SU-DHL-6 (cell line): Measurements from ENCODE around the gene MAP3K20.
"Not testable (repeated sequence)": the region's sequence is repeated elsewhere in the genome, so short reads cannot be mapped to it uniquely, and the experiment has no call there.

Experiments used
- H2AFZ ChIP-seq: fragments of 200-600 bp; sonication (generic); 2 replicates; pipeline ENCODE4 v1.6.1; 2014; ENCODE audit warnings: low read depth, mild to moderate bottlenecking, moderate library complexity, mixed read lengths, antibody characterized with exemption, low read length; ENCODE audit not compliant: severe bottlenecking
- H3F3A ChIP-seq: fragments of 200-600 bp; shearing (Covaris generic); 2 replicates; pipeline ENCODE4 v1.6.0; 2016; ENCODE audit warnings: antibody characterized with exemption, mild to moderate bottlenecking; ENCODE audit not compliant: insufficient read depth
- H3K27ac ChIP-seq: fragments of 200-600 bp; sonication (generic); 2 replicates; pipeline ENCODE4 v1.5.1; 2016; ENCODE audit warnings: low read depth, mild to moderate bottlenecking, low read length, moderate library complexity, mixed read lengths
- H3K27me3 ChIP-seq: fragments of 200-600 bp; sonication (generic), shearing (Covaris generic); 2 replicates; pipeline ENCODE4 v1.6.0; 2014; ENCODE audit warnings: mild to moderate bottlenecking, low read length
- H3K36me3 ChIP-seq: fragments of 200-600 bp; sonication (generic); 2 replicates; pipeline ENCODE4 v1.6.1; 2014; ENCODE audit warnings: mild to moderate bottlenecking, low read length, mixed read lengths
- H3K4me2 ChIP-seq: fragments of 300-600, 200-600 bp; shearing (Covaris generic), sonication (generic); 2 replicates; pipeline ENCODE4 v1.6.0; 2014; ENCODE audit warnings: low read length, low read depth, mild to moderate bottlenecking; ENCODE audit not compliant: poor library complexity, severe bottlenecking
- H3K4me3 ChIP-seq: fragments of 200-600 bp; sonication (generic); 2 replicates; pipeline ENCODE4 v1.5.1; 2014; ENCODE audit warnings: antibody characterized with exemption, low read length, mild to moderate bottlenecking, mixed read lengths; ENCODE audit not compliant: insufficient read depth, poor library complexity, severe bottlenecking
- H3K79me2 ChIP-seq: fragments of 200-600 bp; sonication (generic); 2 replicates; pipeline ENCODE4 v1.6.1; 2014; ENCODE audit warnings: mild to moderate bottlenecking, low read length, moderate library complexity; ENCODE audit not compliant: insufficient read depth
- H3K9ac ChIP-seq: fragments of 200-600 bp; sonication (generic); 2 replicates; pipeline ENCODE4 v1.7.0; 2014; ENCODE audit warnings: mild to moderate bottlenecking, low read length
- H3K9me2 ChIP-seq: fragments of 200-600 bp; sonication (generic); replicated peaks from 2 replicates; pipeline ENCODE4 v1.6.1; 2014; ENCODE audit warnings: low read length; ENCODE audit not compliant: insufficient read depth
- H3K9me3 ChIP-seq: fragments of 200-600 bp; sonication (generic); 2 replicates; pipeline ENCODE4 v1.6.1; 2014; ENCODE audit warnings: low read length, mixed read lengths; ENCODE audit not compliant: insufficient read depth
- H4K20me1 ChIP-seq: fragments of 200-600 bp; sonication (generic); 2 replicates; pipeline ENCODE4 v1.6.1; 2014; ENCODE audit warnings: low read depth, mild to moderate bottlenecking, antibody characterized with exemption, low read length, moderate library complexity, mixed read lengths
- EZH2phosphoT487 ChIP-seq: fragments of 200-600 bp; sonication (generic), shearing (Covaris generic); conservative IDR thresholded peaks from 2 replicates; pipeline ENCODE4 v1.6.1; 2018; ENCODE audit warnings: mild to moderate bottlenecking, antibody characterized with exemption, low read length, moderate library complexity, mixed read lengths
- TF ChIP-seq, protein P1 (sequence below): fragments of 200-600 bp; sonication (generic); IDR thresholded peaks from one replicate; pipeline ENCODE4 v1.5.1; 2017; ENCODE audit warnings: antibody characterized with exemption, mild to moderate bottlenecking, low read length, moderate library complexity; ENCODE audit not compliant: insufficient read depth, poor library complexity, severe bottlenecking

Gene MAP3K20

GRCh38 chr2:173272849-173273248 is 197.2 kb downstream of the MAP3K20 start:
- Histone ChIP-seq H3K9me2 (no peaks in the 10 kb centered on the region), H2AFZ (no peak overlapping the region), H3K9me3 (no peaks in the 10 kb centered on the region), H3F3A (no peaks in the 10 kb centered on the region), H3K4me2 (no peak overlapping the region), H4K20me1 (no peaks in the 10 kb centered on the region), H3K4me3 (no peak overlapping the region), H3K36me3 (no peaks in the 10 kb centered on the region), H3K27me3 (no peaks in the 10 kb centered on the region), H3K79me2 (no peaks in the 10 kb centered on the region), H3K27ac (no peak overlapping the region), H3K9ac (no peak overlapping the region)
- TF ChIP-seq, protein P1, sequence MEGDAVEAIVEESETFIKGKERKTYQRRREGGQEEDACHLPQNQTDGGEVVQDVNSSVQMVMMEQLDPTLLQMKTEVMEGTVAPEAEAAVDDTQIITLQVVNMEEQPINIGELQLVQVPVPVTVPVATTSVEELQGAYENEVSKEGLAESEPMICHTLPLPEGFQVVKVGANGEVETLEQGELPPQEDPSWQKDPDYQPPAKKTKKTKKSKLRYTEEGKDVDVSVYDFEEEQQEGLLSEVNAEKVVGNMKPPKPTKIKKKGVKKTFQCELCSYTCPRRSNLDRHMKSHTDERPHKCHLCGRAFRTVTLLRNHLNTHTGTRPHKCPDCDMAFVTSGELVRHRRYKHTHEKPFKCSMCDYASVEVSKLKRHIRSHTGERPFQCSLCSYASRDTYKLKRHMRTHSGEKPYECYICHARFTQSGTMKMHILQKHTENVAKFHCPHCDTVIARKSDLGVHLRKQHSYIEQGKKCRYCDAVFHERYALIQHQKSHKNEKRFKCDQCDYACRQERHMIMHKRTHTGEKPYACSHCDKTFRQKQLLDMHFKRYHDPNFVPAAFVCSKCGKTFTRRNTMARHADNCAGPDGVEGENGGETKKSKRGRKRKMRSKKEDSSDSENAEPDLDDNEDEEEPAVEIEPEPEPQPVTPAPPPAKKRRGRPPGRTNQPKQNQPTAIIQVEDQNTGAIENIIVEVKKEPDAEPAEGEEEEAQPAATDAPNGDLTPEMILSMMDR: no peak
- no peak for TF ChIP-seq EZH2phosphoT487

DNA sequence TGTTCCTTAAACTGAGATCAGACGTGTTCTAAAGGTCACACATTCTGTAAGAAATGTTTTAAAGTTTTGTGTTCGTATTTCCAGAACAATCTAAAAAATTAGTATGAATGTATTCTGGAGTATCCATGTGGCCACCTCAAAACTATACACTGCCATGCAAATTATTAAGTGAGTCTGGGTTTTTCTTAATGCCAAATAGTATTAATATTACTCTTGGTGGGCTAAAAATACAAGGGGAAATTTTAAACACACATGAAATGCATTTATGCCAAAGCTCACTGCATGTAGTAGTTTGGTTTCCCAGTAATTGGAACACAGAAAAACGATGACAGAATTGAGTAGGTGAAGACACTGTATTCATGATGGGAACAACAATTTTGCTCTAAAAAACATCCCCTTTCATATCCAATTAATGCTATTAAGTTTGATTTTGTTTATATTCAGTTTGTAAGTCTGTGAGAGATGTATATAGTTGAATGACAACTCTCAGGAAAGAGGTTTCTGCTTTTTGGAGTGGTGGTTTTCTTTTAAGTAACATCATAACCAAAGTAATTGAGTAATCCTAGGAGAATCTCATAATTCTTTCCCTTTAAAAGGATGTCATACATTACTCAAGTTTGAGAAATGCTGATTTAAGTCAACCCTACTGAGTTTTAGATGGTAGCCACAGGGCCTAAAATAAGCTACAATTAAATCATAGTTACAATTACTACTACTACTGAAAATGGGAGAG is 203.3 kb downstream of the MAP3K20 start:
- H3F3A ChIP-seq: no peaks in the 10 kb centered on the region
- no peak overlapping the region for H3K27ac ChIP-seq
- H3K27me3 ChIP-seq: no peaks in the 10 kb centered on the region
- H3K4me2 ChIP-seq: no peak overlapping the region
- no peak overlapping the region for H3K9ac ChIP-seq
- H3K36me3 ChIP-seq: no peaks in the 10 kb centered on the region
- no peaks in the 10 kb centered on the region for H4K20me1 ChIP-seq
- TF ChIP-seq, protein P1: no peak
- no peak for TF ChIP-seq EZH2phosphoT487
- no peaks in the 10 kb centered on the region for H3K9me2 ChIP-seq
- no peaks in the 10 kb centered on the region for H3K9me3 ChIP-seq
- no peak overlapping the region for H3K4me3 ChIP-seq
- no peaks in the 10 kb centered on the region for H3K79me2 ChIP-seq
- no peak overlapping the region for H2AFZ ChIP-seq

DNA sequence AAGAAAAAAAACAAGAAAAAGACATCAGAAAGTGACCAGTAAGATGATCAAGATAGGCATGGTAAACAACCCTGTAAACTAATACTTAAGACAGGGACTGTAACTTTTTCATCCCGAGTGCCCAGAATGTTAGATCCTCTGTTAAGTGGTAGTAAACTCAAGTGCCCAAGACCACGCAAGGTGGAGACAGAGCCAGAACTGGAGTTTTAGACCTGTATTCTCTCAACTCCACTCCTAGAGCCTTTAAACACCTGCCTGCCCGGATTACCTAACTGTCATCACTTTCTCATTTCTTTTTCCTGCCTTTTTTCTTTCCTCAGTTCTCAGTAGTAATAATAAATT is 203.9 kb downstream of the MAP3K20 start:
- H4K20me1 ChIP-seq: no peaks in the 10 kb centered on the region
- H3K36me3 ChIP-seq: no peaks in the 10 kb centered on the region
- no peaks in the 10 kb centered on the region for H3K79me2 ChIP-seq
- H3K9ac ChIP-seq: no peak overlapping the region
- no peaks in the 10 kb centered on the region for H3K9me3 ChIP-seq
- no peak overlapping the region for H3K4me2 ChIP-seq
- no peaks in the 10 kb centered on the region for H3F3A ChIP-seq
- H3K9me2 ChIP-seq: no peaks in the 10 kb centered on the region
- no peaks in the 10 kb centered on the region for H3K27me3 ChIP-seq
- no peak overlapping the region for H3K4me3 ChIP-seq
- no peak for TF ChIP-seq EZH2phosphoT487
- H2AFZ ChIP-seq: no peak overlapping the region
- H3K27ac ChIP-seq: no peak overlapping the region

DNA sequence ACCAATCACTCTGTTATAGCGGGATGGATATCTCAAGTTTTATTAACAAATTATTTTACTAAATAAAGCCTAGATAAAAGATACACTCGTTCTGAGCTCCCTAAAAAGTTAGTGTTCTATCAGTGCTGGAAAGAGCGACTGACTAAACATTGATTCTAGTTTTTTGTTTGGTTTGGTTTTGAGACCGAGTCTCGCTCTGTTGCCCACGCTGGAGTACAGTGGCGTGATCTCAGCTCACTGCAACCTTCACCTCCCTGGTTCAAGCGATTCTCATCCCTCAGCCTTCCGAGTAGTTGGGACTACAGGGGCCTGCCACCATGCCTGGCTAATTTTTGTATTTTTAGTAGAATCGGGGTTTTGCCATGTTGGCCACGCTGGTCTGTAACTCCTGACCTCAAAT is 205.2 kb downstream of the MAP3K20 start:
- no peak overlapping the region for H3K4me3 ChIP-seq
- H3K4me2 ChIP-seq: no peak overlapping the region
- no peaks in the 10 kb centered on the region for H3K9me2 ChIP-seq
- H3K79me2 ChIP-seq: no peaks in the 10 kb centered on the region
- TF ChIP-seq EZH2phosphoT487: no peak
- TF ChIP-seq, protein P1: no peak
- H3K9me3 ChIP-seq: no peaks in the 10 kb centered on the region
- H4K20me1 ChIP-seq: no peaks in the 10 kb centered on the region
- H3K9ac ChIP-seq: no peak overlapping the region
- H2AFZ ChIP-seq: no peak overlapping the region
- no peak overlapping the region for H3K27ac ChIP-seq
- H3F3A ChIP-seq: no peaks in the 10 kb centered on the region
- H3K27me3 ChIP-seq: no peaks in the 10 kb centered on the region
- no peaks in the 10 kb centered on the region for H3K36me3 ChIP-seq

DNA sequence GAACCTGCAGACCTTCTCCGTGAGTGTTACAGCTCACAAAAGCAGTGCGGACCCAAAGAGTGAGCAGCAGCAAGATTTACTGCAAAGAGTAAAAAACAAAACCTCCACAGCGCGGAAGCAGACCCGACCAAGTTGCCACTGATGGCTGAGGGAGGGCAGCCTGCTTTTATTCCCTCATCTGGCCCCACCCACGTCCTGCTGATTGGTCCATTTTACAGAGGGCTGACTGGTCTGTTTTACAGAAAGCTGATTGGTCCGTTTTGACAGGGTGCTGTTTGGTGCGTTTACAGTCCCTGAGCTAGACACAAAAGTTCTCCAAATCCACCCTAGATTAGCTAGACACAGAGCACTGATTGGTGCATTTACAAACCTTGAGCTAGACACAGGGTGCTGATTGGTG is 206.3 kb downstream of the MAP3K20 start:
- H3K9me3 ChIP-seq, H3K4me3 ChIP-seq, H3K79me2 ChIP-seq, H3F3A ChIP-seq, H2AFZ ChIP-seq, H3K9me2 ChIP-seq, H3K9ac ChIP-seq, H3K36me3 ChIP-seq, H3K27ac ChIP-seq, H4K20me1 ChIP-seq, H3K27me3 ChIP-seq, H3K4me2 ChIP-seq: not testable (repeated sequence)
